DOHH2 (cell line): Measurements from ENCODE around the gene SCN5A.

ENCODE experiments used
- H3F3A ChIP-seq: fragments of 200-600 bp; sonication (generic), shearing (Covaris generic); 2 replicates; pipeline ENCODE4 v1.6.0; 2016; ENCODE audit warnings: antibody characterized with exemption, mild to moderate bottlenecking; ENCODE audit not compliant: control insufficient read depth, insufficient read depth
- H3K27ac ChIP-seq: fragments of 200-600 bp; sonication (generic); 2 replicates; pipeline ENCODE4 v1.5.1; 2014; ENCODE audit warnings: low read depth, mild to moderate bottlenecking, low read length, moderate library complexity
- H3K27me3 ChIP-seq: fragments of 200-600 bp; sonication (generic); 2 replicates; pipeline ENCODE4 v1.6.1; 2014; ENCODE audit warnings: mild to moderate bottlenecking, low read length, mixed read lengths; ENCODE audit not compliant: control insufficient read depth
- H3K36me3 ChIP-seq: fragments of 200-600 bp; sonication (generic); 2 replicates; pipeline ENCODE4 v1.6.1; 2014; ENCODE audit warnings: mild to moderate bottlenecking, low read length, moderate library complexity, mixed read lengths; ENCODE audit not compliant: control insufficient read depth
- H3K4me1 ChIP-seq: fragments of 200-600 bp; sonication (generic); 2 replicates; pipeline ENCODE4 v1.6.1; 2014; ENCODE audit warnings: mild to moderate bottlenecking, low read length, mixed read lengths; ENCODE audit not compliant: control insufficient read depth
- H3K4me2 ChIP-seq: fragments of 200-600 bp; sonication (generic); 2 replicates; pipeline ENCODE4 v1.6.0; 2014; ENCODE audit warnings: mild to moderate bottlenecking, low read length, moderate library complexity
- H3K4me3 ChIP-seq: fragments of 200-600 bp; sonication (generic); 2 replicates; pipeline ENCODE4 v1.5.1; 2014; ENCODE audit warnings: mild to moderate bottlenecking, low read length, mixed read lengths
- H3K79me2 ChIP-seq: fragments of 200-600 bp; sonication (generic); 2 replicates; pipeline ENCODE4 v1.6.1; 2014; ENCODE audit warnings: mild to moderate bottlenecking, low read length, mixed read lengths; ENCODE audit not compliant: control insufficient read depth
- H3K9me2 ChIP-seq: fragments of 200-600 bp; sonication (generic); replicated peaks from 2 replicates; pipeline ENCODE4 v1.6.1; 2014; ENCODE audit warnings: mild to moderate bottlenecking, low read length, mixed read lengths; ENCODE audit not compliant: control insufficient read depth
- H3K9me3 ChIP-seq: fragments of 200-600 bp; sonication (generic); 2 replicates; pipeline ENCODE4 v1.6.1; 2014; ENCODE audit warnings: antibody characterized with exemption, low read length, mixed read lengths; ENCODE audit not compliant: control insufficient read depth, insufficient read depth
- H4K20me1 ChIP-seq: fragments of 200-600 bp; sonication (generic); 2 replicates; pipeline ENCODE4 v1.6.0; 2014; ENCODE audit warnings: low read depth, mild to moderate bottlenecking, antibody characterized with exemption, low read length, moderate library complexity; ENCODE audit not compliant: control insufficient read depth, insufficient read depth
- CTCF ChIP-seq: fragments of 200-600 bp; sonication (generic); IDR thresholded peaks from one replicate; pipeline ENCODE4 v1.5.1; 2014; ENCODE audit warnings: antibody characterized with exemption, mild to moderate bottlenecking, low read depth, low read length; ENCODE audit not compliant: poor library complexity, severe bottlenecking
- EZH2phosphoT487 ChIP-seq: fragments of 200-600 bp; sonication (generic); IDR thresholded peaks from 2 replicates; pipeline ENCODE4 v1.6.1; 2017; ENCODE audit warnings: borderline replicate concordance, mild to moderate bottlenecking, antibody characterized with exemption, low read length, moderate library complexity, mixed read lengths

The SCN5A gene

GRCh38 chr3:38588371-38588971 lies 61.0 kb downstream of the SCN5A start:
- no peaks in the 10 kb centered on the region for H3F3A ChIP-seq

GRCh38 chr3:38587548-38588131 lies 61.8 kb downstream of the SCN5A start:
- no peak for TF ChIP-seq CTCF
- no peak for TF ChIP-seq EZH2phosphoT487

More at GRCh38 chr3:38588371-38588971, 61.0 kb downstream of the SCN5A start:
- Histone ChIP-seq H3K4me3 (no peak overlapping the region), H3K9me2 (no peaks in the 10 kb centered on the region), H4K20me1 (no peaks in the 10 kb centered on the region), H3K4me2 (no peak overlapping the region), H3K79me2 (no peaks in the 10 kb centered on the region), H3K36me3 (no peaks in the 10 kb centered on the region), H3K27me3 (no peaks in the 10 kb centered on the region), H3K9me3 (no peaks in the 10 kb centered on the region), H3K27ac (no peak overlapping the region), H3K4me1 (no peaks in the 10 kb centered on the region)
- no peak for TF ChIP-seq CTCF
- TF ChIP-seq EZH2phosphoT487: no peak

GRCh38 chr3:38586546-38587520 lies 62.7 kb downstream of the SCN5A start:
- Histone ChIP-seq H4K20me1 (no peaks in the 10 kb centered on the region), H3K27me3 (no peaks in the 10 kb centered on the region), H3K79me2 (no peaks in the 10 kb centered on the region), H3K9me2 (no peaks in the 10 kb centered on the region), H3K27ac (no peak overlapping the region), H3F3A (no peaks in the 10 kb centered on the region), H3K9me3 (no peaks in the 10 kb centered on the region), H3K4me2 (no peak overlapping the region), H3K36me3 (no peaks in the 10 kb centered on the region), H3K4me3 (no peak overlapping the region), H3K4me1 (no peaks in the 10 kb centered on the region)
- TF ChIP-seq EZH2phosphoT487: no peak
- no peak for TF ChIP-seq CTCF

More at GRCh38 chr3:38587548-38588131, 61.8 kb downstream of the SCN5A start:
- no peaks in the 10 kb centered on the region for H3K4me1 ChIP-seq
- H3K4me3 ChIP-seq: no peak overlapping the region
- H3K4me2 ChIP-seq: no peak overlapping the region
- no peaks in the 10 kb centered on the region for H3K27me3 ChIP-seq
- H4K20me1 ChIP-seq: no peaks in the 10 kb centered on the region
- no peaks in the 10 kb centered on the region for H3F3A ChIP-seq
- H3K36me3 ChIP-seq: no peaks in the 10 kb centered on the region
- no peak overlapping the region for H3K27ac ChIP-seq
- H3K9me2 ChIP-seq: no peaks in the 10 kb centered on the region
- no peaks in the 10 kb centered on the region for H3K79me2 ChIP-seq
- no peaks in the 10 kb centered on the region for H3K9me3 ChIP-seq
